GM12878 (cell line): ENCODE measurements around the gene CLDN6. TPM values are rescaled to one million over a fixed set of nuclear protein-coding genes. Genes with fewer than 3 reads are reported as not detected.

Experiments
- ATAC-seq: fragments of 200-7000 bp; cut with Tn5 transposase; 3 replicates; pipeline ENCODE4 v1.9.1; 2020; ENCODE audit warnings: mild to moderate bottlenecking, moderate library complexity
- BruUV-seq: library from RNA; stranded (reverse); fragments of 400-500 nt; replicated peaks from 2 replicates; lab custom pipeline; 2021; lab: Mats Ljungman, UMichigan
- CTCF ChIA-PET: fragments of 300-600 bp; sonication (Branson Sonifier 250); formaldehyde crosslinking; extraction: SDS; loops from one replicate; lab custom pipeline; 2021; ENCODE audit warnings: inconsistent platforms; lab: Yijun Ruan, JAX
- POLR2A ChIA-PET: fragments of 350-600 bp; formaldehyde crosslinking; extraction: SDS; loops from one replicate; lab custom pipeline; 2021; ENCODE audit warnings: inconsistent platforms; lab: Charles Lee
- RAD21 ChIA-PET: fragments of 300-600 bp; sonication (Branson Sonifier 250); formaldehyde crosslinking; loops from one replicate; lab custom pipeline; 2023; ENCODE audit warnings: antibody characterized with exemption; ENCODE audit not compliant: unreplicated experiment; lab: Charles Lee
- SMC1A ChIA-PET: fragments of 300-600 bp; sonication (Branson Sonifier 250); formaldehyde crosslinking; loops from one replicate; lab custom pipeline; 2023; ENCODE audit not compliant: unreplicated experiment, uncharacterized antibody; lab: Charles Lee
- DNase-seq: peaks from one replicate; pipeline ENCODE4 v3.0.0-alpha.2; 2011; ENCODE audit warnings: low read depth, low spot score
- FAIRE-seq: peaks from 3 replicates; lab custom pipeline; 2011; peaks lifted over from hg19 to GRCh38; lab: Jason Lieb, UNC
- H2AFZ ChIP-seq: 2 replicates; pipeline ENCODE4 v1.6.0; 2011; ENCODE audit warnings: low read depth, low read length, control low read depth; ENCODE audit not compliant: control insufficient read depth
- H3K27ac ChIP-seq: 2 replicates; pipeline ENCODE4 v1.5.1; 2011; ENCODE audit warnings: control low read depth; ENCODE audit not compliant: control insufficient read depth, insufficient read depth
- H3K27me3 ChIP-seq, 2 experiments: replicated peaks in 1 of 2; 2 replicates each; pipeline versions ENCODE4 v1.6.0 to v1.6.1; 2011; ENCODE audit warnings: low read length in 1 of 2; ENCODE audit not compliant: control insufficient read depth in 2 of 2, insufficient read depth in 2 of 2
- H3K36me3 ChIP-seq, 2 experiments: 2 replicates each; pipeline ENCODE4 v1.5.1; 2011; ENCODE audit warnings: low read length in 1 of 2; ENCODE audit not compliant: control insufficient read depth in 2 of 2, insufficient read depth in 2 of 2
- H3K4me1 ChIP-seq: 2 replicates; pipeline ENCODE4 v1.6.1; 2011; ENCODE audit warnings: mild to moderate bottlenecking, low read length, moderate library complexity, mixed read lengths; ENCODE audit not compliant: control insufficient read depth, insufficient read depth
- H3K4me2 ChIP-seq: 2 replicates; pipeline ENCODE4 v1.6.0; 2011; ENCODE audit warnings: control low read depth; ENCODE audit not compliant: control insufficient read depth, insufficient read depth
- H3K4me3 ChIP-seq: fragments of 200-600 bp; sonication (generic); 2 replicates; pipeline ENCODE4 v1.5.1; 2016
- H3K79me2 ChIP-seq: 2 replicates; pipeline ENCODE4 v1.6.0; 2011; ENCODE audit warnings: low read length; ENCODE audit not compliant: control insufficient read depth, insufficient read depth
- H3K9ac ChIP-seq: 2 replicates; pipeline ENCODE4 v1.8.0; 2011; ENCODE audit warnings: low read length, control low read depth, mixed read lengths; ENCODE audit not compliant: control insufficient read depth, insufficient read depth
- H3K9me3 ChIP-seq: replicated peaks from 3 replicates; pipeline ENCODE4 v1.5.1; 2011; ENCODE audit warnings: mild to moderate bottlenecking, low read length; ENCODE audit not compliant: control insufficient read depth, insufficient read depth
- H4K20me1 ChIP-seq: 2 replicates; pipeline ENCODE4 v1.6.0; 2011; ENCODE audit not compliant: control insufficient read depth, insufficient read depth
- CBX5 ChIP-seq: sonication (generic); IDR thresholded peaks from 2 replicates; pipeline ENCODE4 v1.6.1; 2016; ENCODE audit warnings: low read depth, moderate library complexity, mild to moderate bottlenecking, inconsistent platforms
- ESRRA ChIP-seq: IDR thresholded peaks from 2 replicates; pipeline ENCODE4 v1.6.1; 2012; ENCODE audit warnings: mild to moderate bottlenecking, low read length, improper control_type of control experiment
- LARP7 ChIP-seq: fragments of 450-650 bp; IDR thresholded peaks from 2 replicates; pipeline ENCODE4 v1.6.1; 2017; ENCODE audit warnings: mild to moderate bottlenecking
- NR2C2 ChIP-seq: IDR thresholded peaks from 2 replicates; pipeline ENCODE4 v1.6.1; 2011; ENCODE audit warnings: borderline replicate concordance, low read depth; ENCODE audit not compliant: control insufficient read depth, insufficient read length
- NRF1 ChIP-seq: conservative IDR thresholded peaks from 2 replicates; pipeline ENCODE4 v1.6.1; 2011; ENCODE audit warnings: mild to moderate bottlenecking, low read depth, low read length, improper control_type of control experiment
- TARDBP ChIP-seq: IDR thresholded peaks from 2 replicates; pipeline ENCODE4 v1.6.1; 2016; ENCODE audit warnings: borderline replicate concordance
- WGBS: methylation state at CpG from one replicate; pipeline ENCODE4 v1.1.6; 2016; ENCODE audit warnings: low lambda C conversion rate; ENCODE audit not compliant: insufficient replicate concordance, insufficient coverage; ENCODE audit errors: missing lambda C conversion rate; 5-methylcytosine and 5-hydroxymethylcytosine counted together
- in situ Hi-C: fragments of 300-500 bp; cut with MboI; formaldehyde crosslinking; loops from 9 replicates; pipeline ENCODE4 v1.14.3; 2018; ENCODE audit warnings: mixed read lengths
- intact Hi-C: fragments of 100-400 bp; cut with micrococcal nuclease; formaldehyde crosslinking; loops from one replicate; pipeline ENCODE4 v1.14.2; 2022; ENCODE audit not compliant: unreplicated experiment
- polyA plus RNA-seq, 11 experiments: library from polyadenylated mRNA; depleted of rRNA in 4 of 11; unstranded in 6 of 11; stranded (reverse) in 5 of 11; fragments of >200 nt; fragmentation: Nextera tagmentation in 4 of 11; fragmentation: Illumina TruSeq in 1 of 11; extraction: Ambion mirVana in 4 of 11; extraction: Trizol in 1 of 11; gene quantifications; 1 replicate in 1 of 11; 2 replicates in 10 of 11; pipeline versions ENCODE4 v1.2.1 to v1.2.3, GENCODE V29; 2011 to 2016; ENCODE audit warnings: inconsistent platforms in 2 of 11, missing spikeins in 2 of 11, low read depth in 1 of 11
- total RNA-seq, 4 experiments: library from RNA; depleted of rRNA in 3 of 4; stranded (reverse); fragments of >200 nt in 3 of 4; fragmentation: Illumina TruSeq in 1 of 4; extraction: Trizol in 1 of 4; gene quantifications; 2 replicates each; pipeline versions ENCODE4 v1.2.1 to v1.2.3, GENCODE V29; 2013 to 2021
- TF ChIP-seq, protein P1 (sequence below): fragments of 450-650 bp; IDR thresholded peaks from 2 replicates; pipeline ENCODE4 v1.6.1; 2018; ENCODE audit warnings: mild to moderate bottlenecking, low read depth, moderate library complexity; ENCODE audit not compliant: partially characterized antibody
- TF ChIP-seq, protein P2 (sequence below): fragments of 450-650 bp; IDR thresholded peaks from 2 replicates; pipeline ENCODE4 v1.6.1; 2016; ENCODE audit warnings: mild to moderate bottlenecking
- TF ChIP-seq, protein P3 (sequence below): IDR thresholded peaks from 2 replicates; pipeline ENCODE4 v1.6.1; 2012; ENCODE audit warnings: low read depth, low read length, improper control_type of control experiment
- TF ChIP-seq, protein P4 (sequence below): fragments of 450-650 bp; IDR thresholded peaks from 2 replicates; pipeline ENCODE4 v1.6.1; 2014; ENCODE audit warnings: mild to moderate bottlenecking

The CLDN6 gene
- total and polyA plus RNA-seq, 10 of the 15 experiments (the other 5 are each of a cell fraction or from before 2014, with no cell fraction given) = 0.15 to 0.26 (median 0.23) TPM; not detected in 7

DNA sequence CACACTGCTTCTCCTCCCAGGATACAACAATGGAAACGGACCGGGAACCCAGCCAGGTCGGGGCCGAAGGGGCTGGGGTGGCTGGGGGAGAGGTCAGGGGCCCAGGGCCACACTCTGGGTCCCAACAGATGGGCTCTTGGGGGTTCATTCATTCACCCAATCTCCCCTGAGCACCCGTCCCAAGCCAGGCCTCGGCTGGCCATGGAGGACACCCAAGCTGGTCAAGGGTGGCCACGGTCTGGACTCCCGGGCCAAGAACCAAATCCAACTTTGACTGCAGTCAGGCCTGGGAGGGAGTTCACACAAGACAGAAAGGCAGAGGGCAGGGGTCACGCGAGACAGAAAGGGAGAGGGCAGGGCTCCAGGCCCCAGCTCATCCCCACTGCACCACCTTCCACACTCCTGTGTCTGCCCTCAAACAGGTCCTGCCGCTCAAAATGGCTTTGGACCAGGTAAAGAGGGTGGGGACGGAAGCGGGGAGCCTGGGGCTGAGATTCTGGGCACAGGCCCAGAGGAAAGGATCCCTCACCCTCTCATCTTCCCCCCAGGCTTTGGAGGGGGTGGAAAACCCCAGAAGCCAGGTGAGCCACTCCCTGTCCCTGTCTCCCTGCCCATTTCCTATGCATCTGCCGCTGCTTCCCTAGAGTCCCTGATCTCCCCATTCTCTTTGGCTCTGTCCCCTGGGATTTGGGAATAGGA is 25.5 kb downstream of the CLDN6 start:
- in situ Hi-C loops (no loop called here), intact Hi-C loops (no loop called here)
- Histone ChIP-seq H3K27me3 (peaks cover 2 to 9% of the 10 kb centered on the region in 2 experiments; a peak in 2 of 4 replicates), H2AFZ (no peak overlapping the region), H3K27ac (no peak overlapping the region), H3K4me1 (no peaks in the 10 kb centered on the region), H3K9me3 (no peaks in the 10 kb centered on the region), H3K4me2 (no peak overlapping the region), H3K4me3 (no peak overlapping the region), H3K36me3 (no peaks in the 10 kb centered on the region)
- SMC1A ChIA-PET = no interaction called here
- RAD21 ChIA-PET = no interaction called here
- CTCF ChIA-PET = no interaction called here
- ATAC-seq (no peak), FAIRE-seq (no peak)
- 45% methylated on average over 13 of the region's 14 CpGs for whole genome bisulfite sequencing
- POLR2A ChIA-PET = no interaction called here
- BruUV-seq = no TSS peak
- TF ChIP-seq ESRRA (no peak), NR2C2 (no peak)
- TF ChIP-seq, all 136 proteins: peak for 0
- no peaks in the 10 kb centered on the region for H3K79me2 ChIP-seq
- H4K20me1 ChIP-seq = no peaks in the 10 kb centered on the region
- no peak overlapping the region for H3K9ac ChIP-seq
- DNase-seq = no peak

DNA sequence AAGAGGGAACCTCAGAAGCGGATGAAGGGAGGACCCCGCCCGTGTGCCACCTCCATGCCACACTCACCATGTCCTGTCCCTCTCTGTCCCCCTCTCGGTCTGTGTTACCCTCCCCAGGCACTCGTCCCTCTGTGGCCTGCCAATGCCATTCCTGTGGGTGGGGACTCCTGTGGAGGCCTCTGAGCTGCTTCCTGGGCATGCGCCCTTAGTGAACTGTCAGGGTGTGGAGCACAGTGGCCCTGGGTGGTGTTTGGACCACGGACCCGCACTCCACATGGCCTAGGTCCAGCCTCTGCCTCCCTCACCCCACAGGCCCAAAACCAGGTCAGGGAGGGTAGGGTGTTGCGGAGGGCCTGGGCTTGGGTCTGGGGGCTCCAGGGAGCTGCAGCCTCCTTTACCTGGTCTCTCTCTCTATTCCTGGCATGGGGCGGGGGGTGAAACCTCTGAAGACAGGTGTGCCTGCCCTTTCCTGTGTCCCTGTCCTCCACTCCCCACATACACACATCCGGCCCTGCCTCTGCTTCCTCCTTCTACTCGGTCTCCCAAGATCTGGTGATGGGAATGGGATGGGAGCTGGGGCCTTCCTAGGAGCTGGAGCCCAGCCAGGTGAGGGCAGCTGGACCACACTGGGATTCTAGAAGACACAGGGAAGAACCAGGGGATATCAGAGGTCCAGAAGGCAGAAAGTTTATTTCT is 26.3 kb downstream of the CLDN6 start:
- BruUV-seq = no TSS peak
- in situ Hi-C loops = no loop called here
- SMC1A ChIA-PET = no interaction called here
- DNase-seq = no peak
- H3K9ac ChIP-seq = no peak overlapping the region
- no peaks in the 10 kb centered on the region for H3K9me3 ChIP-seq
- H3K79me2 ChIP-seq = no peaks in the 10 kb centered on the region
- intact Hi-C loops = no loop called here
- H2AFZ ChIP-seq = no peak overlapping the region
- H3K27ac ChIP-seq = no peak overlapping the region
- H4K20me1 ChIP-seq = no peaks in the 10 kb centered on the region
- H3K27me3 ChIP-seq = peaks cover 2 to 6% of the 10 kb centered on the region in 2 experiments; a peak in 2 of 4 replicates
- no peaks in the 10 kb centered on the region for H3K36me3 ChIP-seq
- 43% methylated on average over 12 of the region's 12 CpGs for WGBS
- CTCF ChIA-PET = no interaction called here
- H3K4me3 ChIP-seq = no peak overlapping the region
- RAD21 ChIA-PET = no interaction called here
- no peaks in the 10 kb centered on the region for H3K4me1 ChIP-seq
- POLR2A ChIA-PET = no interaction called here
- H3K4me2 ChIP-seq = no peak overlapping the region
- no peak for FAIRE-seq
- ATAC-seq = no peak
- TF ChIP-seq NRF1 (no peak), TARDBP (no peak), LARP7 (no peak), CBX5 (no peak)
- TF ChIP-seq, protein P1, sequence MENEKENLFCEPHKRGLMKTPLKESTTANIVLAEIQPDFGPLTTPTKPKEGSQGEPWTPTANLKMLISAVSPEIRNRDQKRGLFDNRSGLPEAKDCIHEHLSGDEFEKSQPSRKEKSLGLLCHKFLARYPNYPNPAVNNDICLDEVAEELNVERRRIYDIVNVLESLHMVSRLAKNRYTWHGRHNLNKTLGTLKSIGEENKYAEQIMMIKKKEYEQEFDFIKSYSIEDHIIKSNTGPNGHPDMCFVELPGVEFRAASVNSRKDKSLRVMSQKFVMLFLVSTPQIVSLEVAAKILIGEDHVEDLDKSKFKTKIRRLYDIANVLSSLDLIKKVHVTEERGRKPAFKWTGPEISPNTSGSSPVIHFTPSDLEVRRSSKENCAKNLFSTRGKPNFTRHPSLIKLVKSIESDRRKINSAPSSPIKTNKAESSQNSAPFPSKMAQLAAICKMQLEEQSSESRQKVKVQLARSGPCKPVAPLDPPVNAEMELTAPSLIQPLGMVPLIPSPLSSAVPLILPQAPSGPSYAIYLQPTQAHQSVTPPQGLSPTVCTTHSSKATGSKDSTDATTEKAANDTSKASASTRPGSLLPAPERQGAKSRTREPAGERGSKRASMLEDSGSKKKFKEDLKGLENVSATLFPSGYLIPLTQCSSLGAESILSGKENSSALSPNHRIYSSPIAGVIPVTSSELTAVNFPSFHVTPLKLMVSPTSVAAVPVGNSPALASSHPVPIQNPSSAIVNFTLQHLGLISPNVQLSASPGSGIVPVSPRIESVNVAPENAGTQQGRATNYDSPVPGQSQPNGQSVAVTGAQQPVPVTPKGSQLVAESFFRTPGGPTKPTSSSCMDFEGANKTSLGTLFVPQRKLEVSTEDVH = no peak
- TF ChIP-seq, protein P2, sequence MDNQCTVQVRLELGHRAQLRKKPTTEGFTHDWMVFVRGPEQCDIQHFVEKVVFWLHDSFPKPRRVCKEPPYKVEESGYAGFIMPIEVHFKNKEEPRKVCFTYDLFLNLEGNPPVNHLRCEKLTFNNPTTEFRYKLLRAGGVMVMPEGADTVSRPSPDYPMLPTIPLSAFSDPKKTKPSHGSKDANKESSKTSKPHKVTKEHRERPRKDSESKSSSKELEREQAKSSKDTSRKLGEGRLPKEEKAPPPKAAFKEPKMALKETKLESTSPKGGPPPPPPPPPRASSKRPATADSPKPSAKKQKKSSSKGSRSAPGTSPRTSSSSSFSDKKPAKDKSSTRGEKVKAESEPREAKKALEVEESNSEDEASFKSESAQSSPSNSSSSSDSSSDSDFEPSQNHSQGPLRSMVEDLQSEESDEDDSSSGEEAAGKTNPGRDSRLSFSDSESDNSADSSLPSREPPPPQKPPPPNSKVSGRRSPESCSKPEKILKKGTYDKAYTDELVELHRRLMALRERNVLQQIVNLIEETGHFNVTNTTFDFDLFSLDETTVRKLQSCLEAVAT = no peak
- TF ChIP-seq, protein P3, sequence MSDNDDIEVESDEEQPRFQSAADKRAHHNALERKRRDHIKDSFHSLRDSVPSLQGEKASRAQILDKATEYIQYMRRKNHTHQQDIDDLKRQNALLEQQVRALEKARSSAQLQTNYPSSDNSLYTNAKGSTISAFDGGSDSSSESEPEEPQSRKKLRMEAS = no peak
- TF ChIP-seq, protein P4, sequence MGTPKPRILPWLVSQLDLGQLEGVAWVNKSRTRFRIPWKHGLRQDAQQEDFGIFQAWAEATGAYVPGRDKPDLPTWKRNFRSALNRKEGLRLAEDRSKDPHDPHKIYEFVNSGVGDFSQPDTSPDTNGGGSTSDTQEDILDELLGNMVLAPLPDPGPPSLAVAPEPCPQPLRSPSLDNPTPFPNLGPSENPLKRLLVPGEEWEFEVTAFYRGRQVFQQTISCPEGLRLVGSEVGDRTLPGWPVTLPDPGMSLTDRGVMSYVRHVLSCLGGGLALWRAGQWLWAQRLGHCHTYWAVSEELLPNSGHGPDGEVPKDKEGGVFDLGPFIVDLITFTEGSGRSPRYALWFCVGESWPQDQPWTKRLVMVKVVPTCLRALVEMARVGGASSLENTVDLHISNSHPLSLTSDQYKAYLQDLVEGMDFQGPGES = no peak
